ENCODE results near the gene TRIM54. TPM values are rescaled to one million over a fixed set of nuclear protein-coding genes. Genes with fewer than 3 reads are reported as not detected.
A peak's percentile ranks its signal among the peaks of the same experiment; 100 is the strongest.

The TRIM54 gene
- total RNA-seq, 1 donor from 2014 or later = 2.5 TPM

GRCh38 chr2:27262379-27263286, 19.6 kb upstream of the TRIM54 start, which contains the start of gene SLC30A3:
Gene SLC30A3, minus strand, starts transcription at chr2:27263047. Its CDS starts 141 bp downstream, at chr2:27262906.
- H3K9me3 ChIP-seq = no peaks in the 10 kb centered on the region
- H3K27me3 ChIP-seq = peaks cover 30% of the 10 kb centered on the region
- intact Hi-C loops (cut with DNase I) = no loop called here
- H3K27ac ChIP-seq = no peak within 1 kb of the TSS
- no peak for DNase-seq (ENCODE audit: extremely low spot score in 2 of 2)
- peaks cover 31% of the 10 kb centered on the region for H3K4me1 ChIP-seq
- TF ChIP-seq POLR2A (IDR thresholded peaks at IDR 0.05) (no peak), POLR2AphosphoS5 (IDR thresholded peaks at IDR 0.05; ENCODE audit: insufficient read depth in 1 of 2, low read depth in 1 of 2) (no peak), CTCF (IDR thresholded peaks at IDR 0.05) (no peak)
- H3K4me3 ChIP-seq = peak within 1 kb of the TSS; percentile 37 to 45
- no peaks in the 10 kb centered on the region for H3K36me3 ChIP-seq

GRCh38 chr2:27263287-27264252, 18.7 kb upstream of the TRIM54 start:
- Histone ChIP-seq H3K36me3 (no peaks in the 10 kb centered on the region), H3K27me3 (peaks cover 30% of the 10 kb centered on the region), H3K4me1 (peaks cover 31% of the 10 kb centered on the region), H3K9me3 (no peaks in the 10 kb centered on the region), H3K27ac (no peak overlapping the region), H3K4me3 (peak overlapping the region; percentile 37 to 45)
- TF ChIP-seq POLR2AphosphoS5 (IDR thresholded peaks at IDR 0.05; ENCODE audit: insufficient read depth in 1 of 2, low read depth in 1 of 2) = no peak
- intact Hi-C loops (cut with DNase I) = no loop called here
- DNase-seq (ENCODE audit: extremely low spot score in 2 of 2) = no peak

GRCh38 chr2:27264253-27264752, 17.9 kb upstream of the TRIM54 start:
- H3K4me3 ChIP-seq = peak overlapping the region; percentile 24 to 33
- intact Hi-C loops (cut with DNase I) = no loop called here

GRCh38 chr2:27264753-27265535, 17.3 kb upstream of the TRIM54 start:
- Histone ChIP-seq H3K9me3 (no peaks in the 10 kb centered on the region), H3K4me3 (peak overlapping the region; percentile 24 to 33), H3K36me3 (no peaks in the 10 kb centered on the region), H3K27ac (no peak overlapping the region), H3K4me1 (peaks cover 31% of the 10 kb centered on the region), H3K27me3 (peaks cover 30% of the 10 kb centered on the region)
- DNase-seq (ENCODE audit: extremely low spot score in 2 of 2) = no peak
- no peak for TF ChIP-seq CTCF (IDR thresholded peaks at IDR 0.05)
- no peak for TF ChIP-seq POLR2AphosphoS5 (IDR thresholded peaks at IDR 0.05; ENCODE audit: insufficient read depth in 1 of 2, low read depth in 1 of 2)
- TF ChIP-seq POLR2A (IDR thresholded peaks at IDR 0.05) = no peak
- intact Hi-C loops (cut with DNase I) = no loop called here

More at GRCh38 chr2:27264253-27264752, 17.9 kb upstream of the TRIM54 start:
- H3K4me1 ChIP-seq = peaks cover 31% of the 10 kb centered on the region
- no peak for TF ChIP-seq POLR2A (IDR thresholded peaks at IDR 0.05)
- TF ChIP-seq CTCF (IDR thresholded peaks at IDR 0.05) = no peak
- TF ChIP-seq POLR2AphosphoS5 (IDR thresholded peaks at IDR 0.05; ENCODE audit: insufficient read depth in 1 of 2, low read depth in 1 of 2) = no peak
- H3K27me3 ChIP-seq = peaks cover 30% of the 10 kb centered on the region
- H3K9me3 ChIP-seq = no peaks in the 10 kb centered on the region
- H3K36me3 ChIP-seq = no peaks in the 10 kb centered on the region
- no peak overlapping the region for H3K27ac ChIP-seq
- DNase-seq (ENCODE audit: extremely low spot score in 2 of 2) = no peak

Data from vagina (tissue), 2 donors.